NCI-H510A (cell line): ENCODE measurements around the gene CDC42.
A peak's percentile ranks its signal among the peaks of the same experiment; 100 is the strongest.
"Not testable (repeated sequence)": the region's sequence is repeated elsewhere in the genome, so short reads cannot be mapped to it uniquely, and the experiment has no call there.

ENCODE experiments used
- DNase-seq: peaks from one replicate; lab custom pipeline; 2025; lab: John Stamatoyannopoulos, UW

The CDC42 gene

GRCh38 chr1:22052115-22053016, at the start of gene CDC42:
Gene CDC42, plus strand, starts transcription at chr1:22052709. Its CDS starts 25,770 bp downstream, at chr1:22078479.
- DNase-seq, result peak; percentile 94

DNA sequence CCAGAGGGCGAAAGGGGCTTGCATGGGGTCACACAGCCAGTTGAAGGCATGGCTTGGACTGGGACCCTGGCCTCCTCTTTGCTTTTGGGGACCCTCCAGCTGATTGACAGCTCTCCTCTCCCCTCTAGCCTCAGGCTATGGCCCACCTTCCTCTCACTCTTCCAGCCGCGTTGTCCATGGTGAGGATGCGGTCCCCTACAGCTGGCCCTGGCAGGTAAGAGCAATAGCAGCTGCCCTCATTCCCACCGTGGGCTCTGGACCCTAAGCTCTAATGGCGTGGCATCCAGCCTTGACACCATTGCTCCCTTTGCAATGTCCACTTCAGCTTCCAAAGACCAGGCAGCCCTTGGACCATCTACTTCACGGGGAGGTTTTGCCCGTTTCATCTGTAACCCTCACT, 49.6 kb upstream of the CDC42 start:
- not testable (repeated sequence) for DNase-seq

- not testable (repeated sequence) for DNase-seq
Observed at GRCh38 chr1:22003959-22004358, 48.5 kb upstream of the CDC42 start.

DNA sequence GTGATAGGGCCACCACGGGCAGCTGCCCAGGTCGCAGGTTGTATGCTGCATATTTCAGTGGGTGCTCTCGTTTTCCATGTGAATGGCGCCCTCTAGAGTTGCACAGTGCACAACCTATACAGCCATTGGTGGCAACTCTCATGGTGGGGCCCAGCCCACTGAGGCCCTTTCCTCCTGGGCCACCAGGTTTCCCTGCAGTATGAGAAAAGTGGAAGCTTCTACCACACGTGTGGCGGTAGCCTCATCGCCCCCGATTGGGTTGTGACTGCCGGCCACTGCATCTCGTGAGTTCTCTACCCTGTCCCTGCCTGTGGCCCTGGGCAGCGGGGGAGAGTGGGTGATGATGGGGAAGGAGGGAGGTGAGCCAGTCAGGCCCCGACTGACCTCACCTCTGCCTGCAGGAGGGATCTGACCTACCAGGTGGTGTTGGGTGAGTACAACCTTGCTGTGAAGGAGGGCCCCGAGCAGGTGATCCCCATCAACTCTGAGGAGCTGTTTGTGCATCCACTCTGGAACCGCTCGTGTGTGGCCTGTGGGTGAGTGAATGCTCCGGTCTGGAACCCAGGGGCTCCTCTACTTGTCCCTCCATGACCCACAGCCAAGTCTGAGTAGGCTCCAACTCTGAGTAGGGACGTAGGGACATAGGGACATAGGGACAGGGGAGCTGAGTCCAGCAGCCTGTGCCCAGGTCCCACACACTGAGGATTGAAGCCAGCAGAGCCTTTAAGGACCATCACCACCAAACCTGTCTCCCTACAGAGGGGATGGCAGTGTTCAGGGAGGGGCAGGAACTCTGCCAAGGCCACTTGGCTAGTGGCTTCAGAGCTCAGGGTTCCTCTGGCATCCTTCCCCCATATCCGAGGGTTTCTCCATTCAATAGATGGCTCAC, 47.0 kb upstream of the CDC42 start:
- not testable (repeated sequence) for DNase-seq

DNA sequence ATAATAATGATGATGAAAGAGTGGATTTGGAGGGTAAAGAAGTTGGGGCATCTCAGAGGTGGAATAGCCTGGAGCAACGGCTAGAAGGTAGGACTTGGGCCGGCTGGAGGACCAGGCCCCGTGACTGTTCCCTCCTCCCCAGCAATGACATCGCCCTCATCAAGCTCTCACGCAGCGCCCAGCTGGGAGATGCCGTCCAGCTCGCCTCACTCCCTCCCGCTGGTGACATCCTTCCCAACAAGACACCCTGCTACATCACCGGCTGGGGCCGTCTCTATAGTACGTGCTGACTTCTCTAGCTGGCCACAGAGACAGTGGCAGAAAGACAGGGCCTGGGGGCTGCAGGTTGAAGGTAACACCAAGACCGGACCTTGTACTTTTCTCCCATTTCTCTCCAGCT, 45.8 kb upstream of the CDC42 start:
- not testable (repeated sequence) for DNase-seq

GRCh38 chr1:22007262-22007661, 45.2 kb upstream of the CDC42 start:
- not testable (repeated sequence) for DNase-seq

GRCh38 chr1:22009566-22009965, 42.9 kb upstream of the CDC42 start:
- DNase-seq, result not testable (repeated sequence)

DNA sequence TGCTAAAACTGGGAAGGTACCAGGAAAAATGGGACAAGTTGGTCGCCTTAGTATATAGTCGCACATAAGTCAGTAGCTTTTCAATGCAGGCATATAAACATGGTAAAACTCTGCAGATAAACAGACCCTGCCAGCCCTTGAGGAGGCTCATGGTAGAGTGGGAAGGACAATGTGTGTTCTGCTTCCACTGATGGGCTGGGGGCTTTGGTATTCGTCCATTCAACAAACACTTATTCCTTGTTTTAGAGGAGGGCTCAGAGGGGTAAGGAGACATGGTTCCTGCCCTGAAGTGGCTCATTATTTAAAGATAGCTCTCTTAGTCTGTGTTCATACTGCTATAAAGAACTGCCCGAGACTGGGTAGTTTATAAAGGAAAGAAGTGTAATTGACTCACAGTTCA, 39.8 kb upstream of the CDC42 start:
- not testable (repeated sequence) for DNase-seq

DNA sequence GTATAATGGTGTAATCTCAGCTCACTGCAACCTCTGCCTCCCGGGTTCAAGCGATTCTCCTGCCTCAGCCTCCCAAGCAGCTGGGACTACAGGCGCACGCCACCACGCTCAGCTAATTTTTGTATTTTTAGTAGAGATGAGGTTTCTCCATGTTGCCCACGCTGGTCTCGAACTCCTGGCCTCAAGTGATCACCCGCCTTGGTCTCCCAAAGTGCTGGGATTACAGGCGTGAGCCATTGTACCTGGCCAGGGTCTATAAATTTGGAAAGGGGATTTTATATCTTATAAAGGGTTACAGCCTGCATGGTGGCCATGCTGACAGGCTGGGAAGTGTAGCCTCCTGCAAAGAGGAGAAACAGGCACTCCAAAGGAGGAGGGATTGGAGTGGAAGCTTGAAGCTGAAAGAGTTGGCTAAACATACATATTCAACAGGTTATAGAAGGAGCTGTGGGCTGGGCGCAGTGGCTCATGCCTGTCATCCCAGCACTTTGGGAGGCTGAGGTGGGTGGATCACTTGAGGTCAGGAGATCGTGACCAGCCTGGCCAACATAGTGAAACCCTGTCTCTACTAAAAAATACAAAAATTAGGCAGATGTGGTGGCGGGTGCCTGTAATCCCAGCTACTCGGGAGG, 37.8 kb upstream of the CDC42 start:
- DNase-seq, result not testable (repeated sequence)

- no peak for DNase-seq
Observed at GRCh38 chr1:22018583-22019559, 33.6 kb upstream of the CDC42 start.

- DNase-seq, result no peak
Observed at GRCh38 chr1:22021061-22021460, 31.4 kb upstream of the CDC42 start.

GRCh38 chr1:22024485-22025367, 27.8 kb upstream of the CDC42 start:
- DNase-seq, result peak; percentile 57

- peak; percentile 85 for DNase-seq
Observed at GRCh38 chr1:22025368-22026155, 26.9 kb upstream of the CDC42 start.

- DNase-seq, result no peak
Observed at GRCh38 chr1:22026924-22027289, 25.6 kb upstream of the CDC42 start.

GRCh38 chr1:22030057-22030456, 22.5 kb upstream of the CDC42 start:
- no peak for DNase-seq

DNA sequence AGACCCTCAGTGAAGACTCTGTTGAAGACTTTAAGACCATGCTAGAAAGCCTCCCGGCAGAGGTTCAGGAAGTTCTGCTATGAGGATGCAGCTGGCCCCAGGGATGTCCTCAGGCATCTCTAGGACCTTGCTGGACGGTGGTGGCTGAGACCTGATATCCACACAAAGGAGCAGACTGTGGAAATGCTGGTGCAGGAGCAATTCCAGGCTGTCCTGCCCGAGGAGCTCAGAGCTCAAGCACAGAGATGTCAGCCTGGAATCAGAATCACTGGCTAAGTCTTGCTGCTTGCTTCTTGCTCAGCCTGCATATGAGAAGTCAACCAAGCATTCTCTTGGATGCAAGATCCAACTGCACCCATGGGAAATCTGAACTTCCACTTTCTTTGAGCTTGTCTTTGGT, 22.0 kb upstream of the CDC42 start:
- no peak for DNase-seq

DNA sequence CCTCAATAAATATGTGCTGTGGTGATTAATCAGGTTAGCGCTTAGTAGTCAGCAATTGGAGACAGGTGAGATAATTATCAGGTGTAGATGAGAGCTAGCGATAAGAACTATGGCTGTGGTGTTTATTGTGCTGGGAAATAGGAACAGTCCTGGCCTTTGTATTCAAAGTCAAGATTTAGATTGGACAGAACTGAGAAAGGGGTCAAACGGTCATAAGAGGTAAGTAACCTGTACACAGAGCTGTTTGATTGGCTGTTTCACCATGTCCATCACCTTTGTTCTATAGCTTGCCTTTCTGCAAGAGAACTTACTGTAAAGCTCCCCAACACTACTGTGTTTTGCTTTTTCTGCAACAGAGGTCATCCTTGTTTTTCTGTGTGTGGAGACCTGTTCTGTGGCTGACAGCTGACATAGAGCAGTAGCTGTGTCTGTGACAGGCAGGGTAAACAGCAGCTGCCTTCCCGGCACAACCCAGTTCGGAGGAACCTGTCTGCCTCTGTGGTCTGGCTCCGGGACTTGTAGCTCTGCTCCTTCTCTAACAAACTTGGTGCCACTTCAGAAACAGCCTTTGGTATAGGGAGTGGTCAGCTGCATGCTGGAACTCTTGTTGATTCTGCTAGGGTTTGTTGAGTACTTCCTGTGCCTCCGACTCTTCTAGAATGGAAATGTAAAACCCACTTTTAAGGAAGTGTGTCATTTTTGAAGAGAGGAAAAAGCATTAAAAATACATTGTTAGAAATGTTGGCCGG, 21.1 kb upstream of the CDC42 start:
- no peak for DNase-seq

DNA sequence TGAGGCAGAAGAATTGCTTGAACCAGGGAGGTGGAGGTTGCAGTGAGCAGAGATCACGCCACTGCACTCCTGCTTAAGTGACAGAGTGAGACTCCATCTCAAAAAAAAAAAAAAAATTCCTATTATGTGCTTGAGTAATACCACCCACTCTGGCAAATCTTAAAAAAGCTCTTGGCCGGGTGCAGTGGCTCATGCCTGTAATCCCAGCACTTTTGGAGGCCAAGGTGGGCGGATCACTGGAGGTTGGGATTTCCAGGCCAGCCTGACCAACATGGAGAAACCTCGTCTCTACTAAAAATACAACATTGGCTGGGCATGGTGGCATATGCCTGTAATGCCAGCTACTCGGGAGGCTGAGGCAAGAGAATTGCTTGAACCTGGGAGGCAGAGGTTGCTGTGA, 17.7 kb upstream of the CDC42 start:
- DNase-seq, result not testable (repeated sequence)

GRCh38 chr1:22037520-22037919, 15.0 kb upstream of the CDC42 start:
- no peak for DNase-seq
